PC-3 (cell line): ENCODE data around the gene PAPOLG. TPM values are rescaled to one million over a fixed set of nuclear protein-coding genes. Genes with fewer than 3 reads are reported as not detected.

Source experiments
- ATAC-seq: fragments of 200-7000 bp; cut with Tn5 transposase; 2 replicates; pipeline ENCODE4 v1.9.1; 2020; ENCODE audit warnings: mild to moderate bottlenecking, moderate library complexity
- BruUV-seq: library from RNA; stranded (reverse); fragments of 400-500 nt; replicated peaks from 2 replicates; lab custom pipeline; 2021; lab: Mats Ljungman, UMichigan
- CTCF ChIA-PET: fragments of 300-600 bp; sonication (Branson Sonifier 250); formaldehyde crosslinking; loops from one replicate; lab custom pipeline; 2022; ENCODE audit warnings: antibody characterized with exemption; lab: Charles Lee
- POLR2A ChIA-PET: fragments of 300-600 bp; sonication (Branson Sonifier 250); formaldehyde crosslinking; loops from one replicate; lab custom pipeline; 2022; ENCODE audit warnings: antibody characterized with exemption; ENCODE audit not compliant: unreplicated experiment; lab: Charles Lee
- DNase-seq: peaks from one replicate; pipeline ENCODE4 v3.0.0-alpha.2; 2015
- H2AFZ ChIP-seq: fragments of 300-600 bp; sonication (generic); 2 replicates; pipeline ENCODE4 v1.6.0; 2016; ENCODE audit warnings: antibody characterized with exemption, low read length
- H3F3A ChIP-seq: fragments of 300-600 bp; sonication (generic); one replicate; pipeline ENCODE4 v1.6.0; 2017; ENCODE audit warnings: antibody characterized with exemption, low read length, control low read depth, mild to moderate bottlenecking; ENCODE audit not compliant: unreplicated experiment
- H3K27ac ChIP-seq: fragments of 300-600 bp; sonication (generic); 2 replicates; pipeline ENCODE4 v1.5.1; 2016; ENCODE audit warnings: mild to moderate bottlenecking, low read length
- H3K27me3 ChIP-seq: fragments of 300-600 bp; sonication (generic); 2 replicates; pipeline ENCODE4 v1.6.1; 2016; ENCODE audit warnings: low read length, mixed read lengths
- H3K36me3 ChIP-seq: fragments of 300-600 bp; sonication (generic); 2 replicates; pipeline ENCODE4 v1.6.1; 2016; ENCODE audit warnings: low read depth, mixed run types, low read length, mixed read lengths
- H3K4me1 ChIP-seq: fragments of 300-600 bp; sonication (generic); 2 replicates; pipeline ENCODE4 v1.5.1; 2016; ENCODE audit warnings: low read length; ENCODE audit not compliant: insufficient read depth
- H3K4me2 ChIP-seq: fragments of 300-600 bp; sonication (generic); 2 replicates; pipeline ENCODE4 v1.6.0; 2016; ENCODE audit warnings: low read length
- H3K4me3 ChIP-seq: fragments of 300-600 bp; sonication (generic); 2 replicates; pipeline ENCODE4 v1.5.1; 2016; ENCODE audit warnings: mild to moderate bottlenecking, low read length, mixed read lengths
- H3K79me2 ChIP-seq: fragments of 300-600 bp; sonication (generic); 2 replicates; pipeline ENCODE4 v1.6.1; 2017; ENCODE audit warnings: low read length, mixed read lengths
- H3K9ac ChIP-seq: fragments of 300-600 bp; sonication (generic); 2 replicates; pipeline ENCODE4 v1.6.0; 2016; ENCODE audit warnings: mild to moderate bottlenecking, low read length
- H3K9me2 ChIP-seq: fragments of 300-600 bp; sonication (generic); replicated peaks from 2 replicates; pipeline ENCODE4 v1.6.1; 2016; ENCODE audit warnings: mixed run types, low read length, mixed read lengths
- H3K9me3 ChIP-seq: fragments of 300-600 bp; sonication (generic); 2 replicates; pipeline ENCODE4 v1.6.1; 2016; ENCODE audit warnings: low read length, mixed read lengths
- H4K20me1 ChIP-seq: fragments of 300-600 bp; sonication (generic); 2 replicates; pipeline ENCODE4 v1.6.1; 2016; ENCODE audit warnings: low read length, mixed read lengths
- CTCF ChIP-seq: fragments of 300-600 bp; sonication (generic); conservative IDR thresholded peaks from 2 replicates; pipeline ENCODE4 v1.5.1; 2017; ENCODE audit warnings: antibody characterized with exemption, low read depth, mild to moderate bottlenecking, low read length
- EZH2 ChIP-seq: fragments of 300-600 bp; sonication (generic); IDR thresholded peaks from one replicate; pipeline ENCODE4 v1.6.1; 2017; ENCODE audit warnings: antibody characterized with exemption, mild to moderate bottlenecking, low read length; ENCODE audit not compliant: unreplicated experiment
- EZH2phosphoT487 ChIP-seq: fragments of 300-600 bp; sonication (generic); IDR thresholded peaks from 2 replicates; pipeline ENCODE4 v1.6.1; 2018; ENCODE audit warnings: mild to moderate bottlenecking, antibody characterized with exemption, low read length, borderline replicate concordance
- intact Hi-C: fragments of 100-400 bp; cut with micrococcal nuclease; formaldehyde crosslinking; loops from 2 replicates; pipeline ENCODE4 v1.9.0; 2023
- total RNA-seq: library from RNA; depleted of rRNA; stranded (reverse); fragments of >200 nt; gene quantifications from 2 replicates; pipeline ENCODE4 v1.2.3, GENCODE V29; 2014

PAPOLG gene
- total RNA-seq, 1 experiment from 2014 or later: 7.1 TPM

GRCh38 chr2:60708630-60709320 is 47.3 kb upstream of the PAPOLG start:
- POLR2A ChIA-PET: no interaction called here
- Histone ChIP-seq H3K36me3 (no peaks in the 10 kb centered on the region), H3K9me3 (no peaks in the 10 kb centered on the region)

GRCh38 chr2:60710707-60711106 is 45.4 kb upstream of the PAPOLG start:
- H3K27me3 ChIP-seq: no peaks in the 10 kb centered on the region
- no peak overlapping the region for H3K9ac ChIP-seq
- ChIA-PET POLR2A (no interaction called here), CTCF (no interaction called here)
- H3K27ac ChIP-seq: no peak overlapping the region
- intact Hi-C loops: no loop called here
- H3K4me3 ChIP-seq: no peak overlapping the region
- no peak; the same call in 1 of the 2 replicates for ATAC-seq
- H3K79me2 ChIP-seq: no peaks in the 10 kb centered on the region
- no peaks in the 10 kb centered on the region for H3K9me3 ChIP-seq
- DNase-seq: no peak
- H3F3A ChIP-seq: no peaks in the 10 kb centered on the region
- no peaks in the 10 kb centered on the region for H3K4me1 ChIP-seq
- H4K20me1 ChIP-seq: no peaks in the 10 kb centered on the region
- H3K36me3 ChIP-seq: no peaks in the 10 kb centered on the region
- no TSS peak for BruUV-seq
- no peaks in the 10 kb centered on the region for H3K9me2 ChIP-seq
- no peak overlapping the region for H3K4me2 ChIP-seq
- H2AFZ ChIP-seq: no peak overlapping the region
- TF ChIP-seq EZH2: no peak
- TF ChIP-seq EZH2phosphoT487: no peak
- TF ChIP-seq CTCF: no peak

More at GRCh38 chr2:60708630-60709320, 47.3 kb upstream of the PAPOLG start:
- H4K20me1 ChIP-seq: no peaks in the 10 kb centered on the region
- no TSS peak for BruUV-seq
- DNase-seq: no peak
- no peak for ATAC-seq
- no peak overlapping the region for H2AFZ ChIP-seq
- no peaks in the 10 kb centered on the region for H3F3A ChIP-seq
- no peak overlapping the region for H3K27ac ChIP-seq
- TF ChIP-seq CTCF: no peak
- no peak for TF ChIP-seq EZH2
- no peak for TF ChIP-seq EZH2phosphoT487
- CTCF ChIA-PET: interaction anchor here (0.6 kb wide), 1 partner anchor 416 kb away, joined by 3 read pairs; no protein-coding TSS in a partner anchor
- no peaks in the 10 kb centered on the region for H3K79me2 ChIP-seq
- no peaks in the 10 kb centered on the region for H3K4me1 ChIP-seq
- intact Hi-C loops: no loop called here
- no peaks in the 10 kb centered on the region for H3K27me3 ChIP-seq
- no peaks in the 10 kb centered on the region for H3K9me2 ChIP-seq
- no peak overlapping the region for H3K4me2 ChIP-seq
- no peak overlapping the region for H3K9ac ChIP-seq
- H3K4me3 ChIP-seq: no peak overlapping the region

GRCh38 chr2:60715561-60715960 is 40.5 kb upstream of the PAPOLG start:
- TF ChIP-seq EZH2phosphoT487 (no peak), EZH2 (no peak), CTCF (no peak)
- BruUV-seq: no TSS peak
- POLR2A ChIA-PET: no interaction called here
- H3K9me3 ChIP-seq: no peaks in the 10 kb centered on the region
- no peak overlapping the region for H3K9ac ChIP-seq
- CTCF ChIA-PET: no interaction called here
- H2AFZ ChIP-seq: no peak overlapping the region
- ATAC-seq (no peak), DNase-seq (no peak)
- H3K9me2 ChIP-seq: no peaks in the 10 kb centered on the region
- no peak overlapping the region for H3K27ac ChIP-seq
- H3K27me3 ChIP-seq: no peaks in the 10 kb centered on the region
- no peaks in the 10 kb centered on the region for H3F3A ChIP-seq
- H3K4me1 ChIP-seq: no peaks in the 10 kb centered on the region
- no peaks in the 10 kb centered on the region for H3K79me2 ChIP-seq
- no peaks in the 10 kb centered on the region for H4K20me1 ChIP-seq
- intact Hi-C loops: no loop called here
- H3K36me3 ChIP-seq: no peaks in the 10 kb centered on the region
- no peak overlapping the region for H3K4me2 ChIP-seq
- no peak overlapping the region for H3K4me3 ChIP-seq
